ENCODE data around the gene EIF4G2. TPM values are rescaled to one million over a fixed set of nuclear protein-coding genes. Genes with fewer than 3 reads are reported as not detected.

The EIF4G2 gene
- total and polyA plus RNA-seq, 2 experiments from 2014 or later, result 358 to 788 TPM

GRCh38 chr11:10856689-10857458 is 48.1 kb upstream of the EIF4G2 start:
- ATAC-seq, result peak; percentile 15
- peak overlapping the region; percentile 98 for H3K27ac Mint-ChIP-seq

GRCh38 chr11:10855295-10855694 is 46.6 kb upstream of the EIF4G2 start:
- Histone ChIP-seq H3K4me2 (no peak overlapping the region), H3K36me3 (ENCODE audit: insufficient read depth) (peaks cover 35% of the 10 kb centered on the region), H3K9me2 (ENCODE audit: insufficient read depth) (no peaks in the 10 kb centered on the region), H4K20me1 (replicated peaks; ENCODE audit: insufficient read depth) (peaks cover 8% of the 10 kb centered on the region), H3K27me3 (ENCODE audit: insufficient read depth) (no peaks in the 10 kb centered on the region), H3K27ac (ENCODE audit: low read depth) (no peak overlapping the region), H3K4me1 (ENCODE audit: insufficient read depth) (peaks cover 17% of the 10 kb centered on the region), H3K4me3 (no peak overlapping the region), H2AFZ (no peak overlapping the region), H3F3A (replicated peaks; ENCODE audit: low read depth) (peaks cover 8% of the 10 kb centered on the region; the same call in 1 of the 2 replicates), H3K79me2 (replicated peaks; ENCODE audit: insufficient read depth) (peaks cover 46% of the 10 kb centered on the region)
- peaks cover 13% of the 10 kb centered on the region for H3K4me1 Mint-ChIP-seq
- H3K36me3 Mint-ChIP-seq (ENCODE audit: low read depth), result peaks cover 45% of the 10 kb centered on the region
- H3K27ac Mint-ChIP-seq, result no peak overlapping the region
- H3K27me3 Mint-ChIP-seq (ENCODE audit: insufficient read depth, low read depth, poor library complexity), result peaks cover 8% of the 10 kb centered on the region
- no peak overlapping the region for H3K4me3 Mint-ChIP-seq
- H3K9me3 Mint-ChIP-seq, result no peaks in the 10 kb centered on the region
- no peak for ATAC-seq
- DNase-seq (ENCODE audit: low spot score), result no peak
- TF ChIP-seq JUNB (IDR thresholded peaks at IDR 0.05; ENCODE audit: unreplicated experiment), result no peak
- TF ChIP-seq, protein P1, sequence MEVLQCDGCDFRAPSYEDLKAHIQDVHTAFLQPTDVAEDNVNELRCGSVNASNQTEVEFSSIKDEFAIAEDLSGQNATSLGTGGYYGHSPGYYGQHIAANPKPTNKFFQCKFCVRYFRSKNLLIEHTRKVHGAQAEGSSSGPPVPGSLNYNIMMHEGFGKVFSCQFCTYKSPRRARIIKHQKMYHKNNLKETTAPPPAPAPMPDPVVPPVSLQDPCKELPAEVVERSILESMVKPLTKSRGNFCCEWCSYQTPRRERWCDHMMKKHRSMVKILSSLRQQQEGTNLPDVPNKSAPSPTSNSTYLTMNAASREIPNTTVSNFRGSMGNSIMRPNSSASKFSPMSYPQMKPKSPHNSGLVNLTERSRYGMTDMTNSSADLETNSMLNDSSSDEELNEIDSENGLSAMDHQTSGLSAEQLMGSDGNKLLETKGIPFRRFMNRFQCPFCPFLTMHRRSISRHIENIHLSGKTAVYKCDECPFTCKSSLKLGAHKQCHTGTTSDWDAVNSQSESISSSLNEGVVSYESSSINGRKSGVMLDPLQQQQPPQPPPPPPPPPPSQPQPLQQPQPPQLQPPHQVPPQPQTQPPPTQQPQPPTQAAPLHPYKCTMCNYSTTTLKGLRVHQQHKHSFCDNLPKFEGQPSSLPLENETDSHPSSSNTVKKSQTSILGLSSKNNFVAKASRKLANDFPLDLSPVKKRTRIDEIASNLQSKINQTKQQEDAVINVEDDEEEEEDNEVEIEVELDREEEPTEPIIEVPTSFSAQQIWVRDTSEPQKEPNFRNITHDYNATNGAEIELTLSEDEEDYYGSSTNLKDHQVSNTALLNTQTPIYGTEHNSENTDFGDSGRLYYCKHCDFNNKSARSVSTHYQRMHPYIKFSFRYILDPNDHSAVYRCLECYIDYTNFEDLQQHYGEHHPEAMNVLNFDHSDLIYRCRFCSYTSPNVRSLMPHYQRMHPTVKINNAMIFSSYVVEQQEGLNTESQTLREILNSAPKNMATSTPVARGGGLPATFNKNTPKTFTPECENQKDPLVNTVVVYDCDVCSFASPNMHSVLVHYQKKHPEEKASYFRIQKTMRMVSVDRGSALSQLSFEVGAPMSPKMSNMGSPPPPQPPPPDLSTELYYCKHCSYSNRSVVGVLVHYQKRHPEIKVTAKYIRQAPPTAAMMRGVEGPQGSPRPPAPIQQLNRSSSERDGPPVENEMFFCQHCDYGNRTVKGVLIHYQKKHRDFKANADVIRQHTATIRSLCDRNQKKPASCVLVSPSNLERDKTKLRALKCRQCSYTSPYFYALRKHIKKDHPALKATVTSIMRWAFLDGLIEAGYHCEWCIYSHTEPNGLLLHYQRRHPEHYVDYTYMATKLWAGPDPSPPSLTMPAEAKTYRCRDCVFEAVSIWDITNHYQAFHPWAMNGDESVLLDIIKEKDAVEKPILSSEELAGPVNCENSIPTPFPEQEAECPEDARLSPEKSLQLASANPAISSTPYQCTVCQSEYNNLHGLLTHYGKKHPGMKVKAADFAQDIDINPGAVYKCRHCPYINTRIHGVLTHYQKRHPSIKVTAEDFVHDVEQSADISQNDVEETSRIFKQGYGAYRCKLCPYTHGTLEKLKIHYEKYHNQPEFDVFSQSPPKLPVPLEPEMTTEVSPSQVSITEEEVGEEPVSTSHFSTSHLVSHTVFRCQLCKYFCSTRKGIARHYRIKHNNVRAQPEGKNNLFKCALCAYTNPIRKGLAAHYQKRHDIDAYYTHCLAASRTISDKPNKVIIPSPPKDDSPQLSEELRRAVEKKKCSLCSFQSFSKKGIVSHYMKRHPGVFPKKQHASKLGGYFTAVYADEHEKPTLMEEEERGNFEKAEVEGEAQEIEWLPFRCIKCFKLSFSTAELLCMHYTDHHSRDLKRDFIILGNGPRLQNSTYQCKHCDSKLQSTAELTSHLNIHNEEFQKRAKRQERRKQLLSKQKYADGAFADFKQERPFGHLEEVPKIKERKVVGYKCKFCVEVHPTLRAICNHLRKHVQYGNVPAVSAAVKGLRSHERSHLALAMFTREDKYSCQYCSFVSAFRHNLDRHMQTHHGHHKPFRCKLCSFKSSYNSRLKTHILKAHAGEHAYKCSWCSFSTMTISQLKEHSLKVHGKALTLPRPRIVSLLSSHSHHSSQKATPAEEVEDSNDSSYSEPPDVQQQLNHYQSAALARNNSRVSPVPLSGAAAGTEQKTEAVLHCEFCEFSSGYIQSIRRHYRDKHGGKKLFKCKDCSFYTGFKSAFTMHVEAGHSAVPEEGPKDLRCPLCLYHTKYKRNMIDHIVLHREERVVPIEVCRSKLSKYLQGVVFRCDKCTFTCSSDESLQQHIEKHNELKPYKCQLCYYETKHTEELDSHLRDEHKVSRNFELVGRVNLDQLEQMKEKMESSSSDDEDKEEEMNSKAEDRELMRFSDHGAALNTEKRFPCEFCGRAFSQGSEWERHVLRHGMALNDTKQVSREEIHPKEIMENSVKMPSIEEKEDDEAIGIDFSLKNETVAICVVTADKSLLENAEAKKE (CRISPR knock-in tag; IDR thresholded peaks at IDR 0.05), result no peak
- TF ChIP-seq ETS1 (IDR thresholded peaks at IDR 0.05), result no peak
- no peak for TF ChIP-seq CREB1 (CRISPR knock-in tag; IDR thresholded peaks at IDR 0.05; ENCODE audit: low read depth)
- no peak for TF ChIP-seq POLR2AphosphoS5 (IDR thresholded peaks at IDR 0.05; ENCODE audit: low read depth)
- TF ChIP-seq EZH2phosphoT487 (IDR thresholded peaks at IDR 0.05; ENCODE audit: unreplicated experiment), result no peak

More at GRCh38 chr11:10856689-10857458, 48.1 kb upstream of the EIF4G2 start:
- Histone ChIP-seq H4K20me1 (replicated peaks; ENCODE audit: insufficient read depth) (peaks cover 6% of the 10 kb centered on the region; the same call in 1 of the 2 replicates), H3K27me3 (ENCODE audit: insufficient read depth) (no peaks in the 10 kb centered on the region), H3K79me2 (replicated peaks; ENCODE audit: insufficient read depth) (peaks cover 46% of the 10 kb centered on the region), H2AFZ (peak overlapping the region; percentile 85), H3K36me3 (ENCODE audit: insufficient read depth) (peaks cover 35% of the 10 kb centered on the region), H3F3A (replicated peaks; ENCODE audit: low read depth) (peaks cover 8% of the 10 kb centered on the region; the same call in 1 of the 2 replicates), H3K9me2 (ENCODE audit: insufficient read depth) (no peaks in the 10 kb centered on the region), H3K4me2 (peak overlapping the region; percentile 84), H3K4me3 (peak overlapping the region; percentile 97), H3K4me1 (ENCODE audit: insufficient read depth) (peaks cover 22% of the 10 kb centered on the region), H3K27ac (ENCODE audit: low read depth) (peak overlapping the region; percentile 97)
- no peaks in the 10 kb centered on the region for H3K9me3 Mint-ChIP-seq
- peak overlapping the region; percentile 100 for H3K4me3 Mint-ChIP-seq
- peak; percentile 80 for DNase-seq (ENCODE audit: low spot score)
- peaks cover 8% of the 10 kb centered on the region for H3K27me3 Mint-ChIP-seq (ENCODE audit: insufficient read depth, low read depth, poor library complexity)
- peaks cover 16% of the 10 kb centered on the region for H3K4me1 Mint-ChIP-seq
- peaks cover 45% of the 10 kb centered on the region for H3K36me3 Mint-ChIP-seq (ENCODE audit: low read depth)
- TF ChIP-seq ETS1 (IDR thresholded peaks at IDR 0.05), result no peak

Data from GM23338 (cell line).